NCI-H1436 (cell line): ENCODE data around the gene DTX2.
"Not testable (repeated sequence)": the region's sequence is repeated elsewhere in the genome, so short reads cannot be mapped to it uniquely, and the experiment has no call there.

ENCODE experiments used
- DNase-seq: peaks from one replicate; lab custom pipeline; 2025; lab: John Stamatoyannopoulos, UW

DTX2 gene

GRCh38 chr7:76461464-76462101, at the start of gene DTX2:
Gene DTX2, plus strand, starts transcription at chr7:76461709. Its CDS starts 18,801 bp downstream, at chr7:76480510.
- DNase-seq = not testable (repeated sequence)

- DNase-seq = no peak
Observed at GRCh38 chr7:76412249-76412648, 49.3 kb upstream of the DTX2 start.

- not testable (repeated sequence) for DNase-seq
Observed at GRCh38 chr7:76417654-76418310, 43.7 kb upstream of the DTX2 start.

DNA sequence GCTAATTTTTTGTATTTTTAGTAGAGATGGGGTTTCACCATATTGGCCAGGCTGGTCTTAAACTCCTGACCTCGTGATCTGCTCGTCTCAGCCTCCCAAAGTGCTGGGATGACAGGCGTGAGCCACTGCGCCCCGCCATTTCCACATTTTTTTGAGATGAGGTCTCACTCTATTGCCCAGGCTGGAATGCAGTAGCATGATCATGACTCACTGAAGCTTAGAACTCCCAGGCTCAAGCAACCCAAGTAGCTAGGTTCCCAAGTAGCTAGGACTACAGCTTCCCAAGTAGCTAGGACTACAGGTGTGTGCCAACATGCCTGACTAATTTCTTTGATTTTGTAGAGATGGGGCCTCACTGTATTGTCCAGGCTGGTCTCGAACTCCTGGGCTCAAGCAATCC, 40.4 kb upstream of the DTX2 start:
- DNase-seq = not testable (repeated sequence)

DNA sequence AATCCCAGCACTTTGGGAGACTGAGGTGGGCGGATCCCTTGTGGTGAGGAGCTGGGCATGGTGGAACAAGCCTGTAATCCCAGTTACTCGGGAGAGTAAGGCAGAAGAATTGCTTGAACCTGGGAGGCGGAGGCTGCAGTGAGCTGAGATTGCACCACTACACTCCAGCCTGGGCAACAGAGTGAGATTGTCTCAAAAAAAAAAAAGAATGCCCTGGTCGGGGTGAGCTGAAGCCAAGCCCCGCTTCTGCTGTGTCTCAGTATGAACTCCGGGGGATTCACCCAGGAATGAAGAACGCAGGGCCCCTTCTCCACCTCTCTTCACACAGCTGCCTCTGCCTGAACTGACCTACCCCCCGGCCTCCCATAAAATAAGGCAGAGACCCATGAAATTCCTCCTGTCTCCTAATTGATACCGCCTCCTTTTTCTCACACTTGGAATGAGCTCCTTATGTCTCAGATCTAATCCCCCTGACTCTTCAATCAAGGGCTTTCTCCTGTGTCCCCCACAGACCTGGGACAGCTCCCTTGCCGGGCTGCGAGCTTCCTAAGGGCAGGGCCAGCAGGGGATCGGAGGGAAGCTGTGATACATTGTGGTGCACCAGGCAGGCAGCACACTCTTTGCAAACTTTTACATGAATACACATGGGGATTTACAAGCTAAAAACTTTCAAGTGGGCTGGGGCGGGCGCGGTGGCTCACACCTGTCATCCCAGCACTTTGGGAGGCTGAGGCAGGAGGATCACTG, 37.7 kb upstream of the DTX2 start:
- no peak for DNase-seq

GRCh38 chr7:76424413-76425111, 36.9 kb upstream of the DTX2 start, which contains the start of gene ZP3:
Gene ZP3, plus strand, starts transcription at chr7:76424950. Its CDS starts 15 bp downstream, at chr7:76424965.
- no peak for DNase-seq

GRCh38 chr7:76425156-76425555, 36.4 kb upstream of the DTX2 start:
- no peak for DNase-seq

DNA sequence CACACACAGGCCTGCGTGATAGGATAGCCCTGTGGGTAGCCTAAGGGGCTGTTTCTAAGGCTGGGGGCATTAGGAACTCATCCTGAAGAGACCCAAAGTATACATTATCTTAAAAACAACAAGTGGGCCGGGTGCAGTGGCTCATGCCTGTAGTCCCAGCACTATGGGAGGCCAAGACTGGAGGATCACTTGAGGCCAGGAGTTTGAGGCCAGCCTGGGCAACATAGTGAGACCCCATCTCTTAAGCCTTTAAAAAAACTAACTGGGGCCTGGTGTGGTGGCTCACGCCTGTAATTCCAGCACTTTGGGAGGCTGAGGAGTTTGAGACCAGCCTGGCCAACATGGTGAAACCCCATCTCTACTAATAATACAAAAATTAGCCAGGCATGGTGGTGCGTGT, 36.0 kb upstream of the DTX2 start:
- not testable (repeated sequence) for DNase-seq

DNA sequence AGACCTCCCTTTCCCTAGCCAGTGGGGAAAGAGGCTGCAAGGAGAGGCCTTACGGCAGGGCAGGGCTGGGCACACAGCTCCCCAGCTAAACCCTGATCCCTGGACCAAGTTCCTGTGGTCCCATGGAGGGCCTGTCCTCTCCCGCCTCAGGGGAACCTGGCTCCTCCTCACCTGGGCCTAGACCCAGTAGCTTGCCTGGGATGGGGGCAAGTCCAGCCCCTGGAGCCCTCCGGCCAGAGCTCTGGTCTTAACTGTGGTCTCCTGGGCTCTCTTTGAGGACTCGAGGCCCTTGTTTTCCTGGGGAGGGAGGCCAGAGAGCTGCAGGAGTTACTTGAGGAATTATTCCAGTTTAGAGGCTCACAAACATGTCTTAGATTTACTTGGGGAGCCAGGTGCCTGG, 35.3 kb upstream of the DTX2 start:
- no peak for DNase-seq

GRCh38 chr7:76427635-76428034, 33.9 kb upstream of the DTX2 start:
- no peak for DNase-seq

- DNase-seq = no peak
Observed at GRCh38 chr7:76428149-76428823, 33.2 kb upstream of the DTX2 start.

DNA sequence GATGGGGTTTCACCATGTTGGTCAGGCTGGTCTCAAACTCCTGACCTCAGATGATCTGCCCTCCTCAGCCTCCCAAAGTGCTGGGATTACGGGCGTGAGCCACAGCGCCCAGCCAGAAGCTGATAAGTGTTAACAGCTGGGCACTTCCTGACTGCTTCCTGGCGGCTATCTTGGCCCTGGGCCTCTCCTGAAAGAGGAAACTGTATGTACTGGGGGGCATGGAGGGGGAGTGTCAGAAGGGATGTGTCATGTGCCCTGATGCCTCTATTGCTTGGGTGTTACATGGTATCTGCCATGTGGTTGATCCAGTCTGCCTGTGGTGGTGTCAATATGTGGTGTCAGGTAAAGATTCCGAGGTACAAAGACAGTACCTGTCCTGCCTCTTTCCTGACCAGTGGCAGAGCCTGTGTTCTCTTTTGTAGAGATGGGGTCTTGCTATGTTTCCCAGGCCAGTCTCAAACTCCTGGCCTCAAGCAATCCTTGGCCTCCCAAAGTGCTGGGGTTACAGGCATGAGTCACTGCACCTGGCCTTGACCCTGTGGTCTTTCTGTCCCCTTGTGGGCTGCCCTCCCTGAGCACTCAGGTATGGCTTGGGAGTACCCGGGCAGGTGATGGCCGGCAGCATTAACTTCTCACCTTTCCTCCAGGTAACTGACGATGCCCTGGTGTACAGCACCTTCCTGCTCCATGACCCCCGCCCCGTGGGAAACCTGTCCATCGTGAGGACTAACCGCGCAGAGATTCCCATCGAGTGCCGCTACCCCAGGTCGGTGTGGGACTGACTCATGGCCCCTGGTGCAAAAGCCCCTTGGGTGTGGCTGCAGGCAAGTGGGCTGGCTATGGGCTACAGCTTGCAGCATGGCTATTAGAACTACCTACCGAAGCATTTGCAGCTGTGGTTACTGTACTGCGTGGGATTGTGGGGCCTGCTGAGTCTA, 32.4 kb upstream of the DTX2 start:
- no peak for DNase-seq

DNA sequence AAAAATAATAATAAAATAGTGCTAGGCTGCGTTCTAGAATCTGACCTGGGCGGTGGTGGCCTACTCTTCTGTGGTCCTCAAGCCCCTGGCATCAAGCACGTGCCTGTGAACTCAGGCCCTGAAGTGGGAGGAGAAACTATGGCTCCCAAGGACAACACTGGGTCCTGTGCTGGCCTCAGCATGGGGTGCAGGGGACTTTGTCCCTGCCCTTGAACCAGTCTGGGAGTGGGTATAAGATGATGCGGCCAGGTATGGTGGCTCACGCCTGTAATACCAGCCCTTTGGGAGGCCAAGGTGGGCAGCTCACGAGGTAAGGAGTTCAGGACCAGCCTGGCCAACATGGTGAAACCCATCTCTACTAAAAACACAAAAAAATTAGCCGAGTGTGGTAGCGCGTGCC, 31.3 kb upstream of the DTX2 start:
- no peak for DNase-seq

GRCh38 chr7:76430836-76431235, 30.7 kb upstream of the DTX2 start:
- no peak for DNase-seq

DNA sequence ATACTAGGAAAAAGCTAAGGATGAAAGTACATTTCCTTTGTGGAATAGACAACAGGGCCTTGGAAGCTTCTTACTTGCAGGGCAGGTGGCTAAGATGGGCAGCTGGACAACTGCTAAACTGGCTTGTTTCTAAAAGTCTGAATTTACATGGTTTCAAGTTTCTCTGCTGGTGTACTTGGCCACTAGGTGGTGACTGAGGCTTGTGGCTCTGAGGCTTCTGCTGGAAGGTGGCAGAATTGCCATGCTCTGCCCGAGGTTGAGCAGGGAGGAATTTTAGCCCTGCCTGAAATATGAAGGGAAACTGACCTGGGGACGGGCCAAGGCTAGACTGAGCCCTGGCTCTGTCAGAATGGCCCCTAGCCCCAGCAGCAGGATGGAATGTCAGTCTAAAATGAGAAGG, 23.6 kb upstream of the DTX2 start:
- peak; percentile 30 for DNase-seq

- DNase-seq = not testable (repeated sequence)
Observed at GRCh38 chr7:76439120-76439888, 22.2 kb upstream of the DTX2 start.

GRCh38 chr7:76440404-76440803, 21.1 kb upstream of the DTX2 start:
- DNase-seq = not testable (repeated sequence)

DNA sequence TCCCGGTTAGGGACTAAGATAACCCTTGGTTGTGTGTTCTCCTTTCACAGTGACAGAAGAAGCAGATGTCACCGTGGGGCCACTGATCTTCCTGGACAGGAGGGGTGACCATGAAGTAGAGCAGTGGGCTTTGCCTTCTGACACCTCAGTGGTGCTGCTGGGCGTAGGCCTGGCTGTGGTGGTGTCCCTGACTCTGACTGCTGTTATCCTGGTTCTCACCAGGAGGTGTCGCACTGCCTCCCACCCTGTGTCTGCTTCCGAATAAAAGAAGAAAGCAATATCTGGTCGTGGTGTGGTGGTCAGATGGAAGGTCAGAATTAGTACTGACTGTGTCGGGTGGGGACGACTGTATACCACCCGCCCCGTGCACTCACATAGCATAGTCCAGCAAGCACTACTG, 19.7 kb upstream of the DTX2 start:
- not testable (repeated sequence) for DNase-seq

DNA sequence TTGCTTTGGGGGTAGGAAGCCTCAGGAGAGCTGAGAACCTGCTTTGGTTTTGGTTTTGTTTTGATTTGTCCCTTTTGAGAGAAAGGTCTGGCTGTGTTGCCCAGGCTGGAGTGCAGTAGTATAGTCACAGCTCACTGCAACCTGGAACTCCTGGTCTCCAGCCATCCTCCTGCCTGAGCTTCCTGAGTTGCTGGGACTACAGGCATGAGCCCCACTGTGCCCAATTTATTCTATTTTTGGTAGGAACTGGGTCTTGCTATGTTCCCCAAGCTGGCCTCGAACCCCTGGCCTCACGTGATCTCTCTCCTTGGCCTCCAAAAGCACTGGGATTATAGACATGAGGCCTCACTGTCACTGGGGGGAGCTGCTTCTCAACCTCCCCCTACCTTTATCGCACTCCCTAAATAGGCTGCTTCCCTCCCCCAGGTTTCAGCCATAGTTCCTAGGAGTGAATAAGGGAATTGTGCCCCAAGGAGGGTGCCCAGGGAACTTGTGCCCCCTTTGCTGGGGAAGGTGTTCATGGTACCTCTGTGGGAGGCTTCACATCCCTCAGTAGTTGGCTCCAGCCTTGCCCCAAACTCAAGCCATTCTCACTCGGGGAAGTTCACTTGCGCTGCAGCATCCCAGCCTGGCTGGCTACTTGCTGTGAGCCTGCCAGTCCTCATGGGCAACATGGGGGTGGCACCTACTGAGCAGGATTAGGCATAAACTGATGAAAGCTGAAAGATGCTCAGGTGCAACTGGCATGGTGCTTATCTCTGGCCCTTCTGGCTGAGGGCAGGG, 18.7 kb upstream of the DTX2 start:
- not testable (repeated sequence) for DNase-seq
